GM12892 (cell line): ENCODE results near the gene ZNF554.

Experiments
- DNase-seq: peaks from one replicate; pipeline ENCODE4 v3.0.0; 2011; ENCODE audit not compliant: insufficient read length
- FAIRE-seq: peaks from 2 replicates; lab custom pipeline; 2011; peaks lifted over from hg19 to GRCh38; lab: Jason Lieb, UNC
- POLR2A ChIP-seq: IDR thresholded peaks from 2 replicates; pipeline ENCODE4 v1.6.1; 2011; ENCODE audit warnings: low read depth, low read length, control low read depth
- POLR2AphosphoS5 ChIP-seq: IDR thresholded peaks from 2 replicates; pipeline ENCODE4 v1.6.1; 2011; ENCODE audit warnings: low read depth, low read length, control low read depth
- TAF1 ChIP-seq: IDR thresholded peaks from 2 replicates; pipeline ENCODE4 v1.6.1; 2011; ENCODE audit warnings: low read depth, mild to moderate bottlenecking, control low read depth, low read length, borderline replicate concordance

Gene ZNF554

DNA sequence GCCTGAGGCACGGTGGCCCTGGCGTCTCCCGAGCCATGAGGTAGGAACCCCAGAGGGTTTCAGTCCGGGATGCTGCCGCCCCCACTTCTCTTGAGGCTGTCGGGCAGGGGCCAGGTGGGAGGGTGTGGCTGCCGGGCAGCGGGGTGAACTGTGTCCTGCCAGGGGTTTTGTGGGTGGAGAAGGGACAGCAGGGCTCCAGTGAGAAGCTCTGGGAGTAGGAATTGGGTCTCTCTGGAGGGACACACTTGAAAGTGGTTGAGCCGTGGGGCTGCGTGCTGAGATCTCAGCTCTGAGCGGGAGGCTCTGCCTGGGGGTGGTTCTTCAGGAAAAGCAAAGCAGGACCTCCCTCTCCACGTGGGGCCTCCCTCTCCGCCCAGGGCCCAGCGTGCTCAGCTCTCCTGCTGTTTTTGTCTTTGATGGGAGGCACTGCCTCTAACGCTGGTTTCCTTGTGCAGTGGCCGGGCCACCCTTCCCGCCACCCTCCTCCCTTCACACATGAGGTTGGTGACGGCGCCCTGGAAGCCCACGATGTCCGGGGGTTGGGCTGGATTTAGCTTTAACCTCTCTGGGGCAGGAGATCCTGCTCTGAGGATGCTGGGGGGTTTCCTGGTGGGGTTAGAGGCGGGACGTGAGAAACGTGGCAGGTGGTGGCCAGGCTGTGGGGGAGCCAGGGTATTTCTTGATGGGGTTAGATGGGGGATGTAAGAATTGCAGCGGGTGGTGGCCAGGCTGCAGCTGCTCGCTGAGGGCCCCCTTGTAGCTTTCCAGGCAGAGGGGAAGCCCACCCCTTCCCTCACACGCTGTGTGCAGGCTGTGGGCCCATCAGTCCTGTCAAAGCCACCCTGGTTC is 15.3 kb upstream of the ZNF554 start:
- TF ChIP-seq POLR2A = no peak
- TF ChIP-seq POLR2AphosphoS5 = no peak
- TF ChIP-seq TAF1 = no peak
- peak; percentile 24 for DNase-seq
- FAIRE-seq = no peak

DNA sequence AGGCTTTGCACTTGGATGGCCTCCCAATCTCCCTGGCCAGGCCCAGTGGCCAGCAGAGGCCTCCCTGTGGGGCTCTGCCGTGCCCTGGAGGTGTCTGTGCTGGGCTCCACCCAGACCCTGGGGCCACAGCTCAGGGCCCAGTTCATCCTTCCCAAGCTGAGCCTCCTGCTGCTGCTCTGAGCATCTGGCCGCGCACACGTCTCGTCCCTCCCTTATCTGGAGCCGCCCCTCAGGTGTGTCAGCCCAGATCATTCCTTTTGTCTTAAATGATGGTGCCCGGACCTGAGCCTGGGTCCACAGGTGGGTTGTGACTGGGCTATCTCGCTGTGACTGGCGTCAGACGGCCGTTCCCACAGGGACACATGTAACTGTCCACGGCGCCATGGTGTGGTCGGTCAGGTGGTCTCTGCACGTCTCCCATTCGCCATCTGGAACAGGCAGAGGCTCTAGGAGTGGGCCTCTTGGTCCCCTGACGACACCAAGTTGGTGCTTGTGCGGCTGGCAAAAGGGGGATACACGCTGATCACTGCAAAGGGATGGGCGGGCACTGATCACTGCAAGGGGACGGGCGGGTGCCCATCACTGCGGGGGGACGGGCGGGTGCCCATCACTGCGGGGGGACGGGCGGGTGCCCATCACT is 14.3 kb upstream of the ZNF554 start:
- DNase-seq = no peak
- no peak for FAIRE-seq
- TF ChIP-seq POLR2AphosphoS5 (no peak), POLR2A (no peak), TAF1 (no peak)

GRCh38 chr19:2805991-2806649 is 13.5 kb upstream of the ZNF554 start:
- FAIRE-seq = no peak
- DNase-seq = no peak
- TF ChIP-seq POLR2AphosphoS5 (no peak), TAF1 (no peak), POLR2A (no peak)

- DNase-seq (no peak), FAIRE-seq (no peak)
- TF ChIP-seq TAF1 (no peak), POLR2AphosphoS5 (no peak), POLR2A (no peak)
Observed at GRCh38 chr19:2806736-2807378, 12.8 kb upstream of the ZNF554 start.

- DNase-seq (no peak), FAIRE-seq (no peak)
Observed at GRCh38 chr19:2807379-2808128, 12.1 kb upstream of the ZNF554 start.

DNA sequence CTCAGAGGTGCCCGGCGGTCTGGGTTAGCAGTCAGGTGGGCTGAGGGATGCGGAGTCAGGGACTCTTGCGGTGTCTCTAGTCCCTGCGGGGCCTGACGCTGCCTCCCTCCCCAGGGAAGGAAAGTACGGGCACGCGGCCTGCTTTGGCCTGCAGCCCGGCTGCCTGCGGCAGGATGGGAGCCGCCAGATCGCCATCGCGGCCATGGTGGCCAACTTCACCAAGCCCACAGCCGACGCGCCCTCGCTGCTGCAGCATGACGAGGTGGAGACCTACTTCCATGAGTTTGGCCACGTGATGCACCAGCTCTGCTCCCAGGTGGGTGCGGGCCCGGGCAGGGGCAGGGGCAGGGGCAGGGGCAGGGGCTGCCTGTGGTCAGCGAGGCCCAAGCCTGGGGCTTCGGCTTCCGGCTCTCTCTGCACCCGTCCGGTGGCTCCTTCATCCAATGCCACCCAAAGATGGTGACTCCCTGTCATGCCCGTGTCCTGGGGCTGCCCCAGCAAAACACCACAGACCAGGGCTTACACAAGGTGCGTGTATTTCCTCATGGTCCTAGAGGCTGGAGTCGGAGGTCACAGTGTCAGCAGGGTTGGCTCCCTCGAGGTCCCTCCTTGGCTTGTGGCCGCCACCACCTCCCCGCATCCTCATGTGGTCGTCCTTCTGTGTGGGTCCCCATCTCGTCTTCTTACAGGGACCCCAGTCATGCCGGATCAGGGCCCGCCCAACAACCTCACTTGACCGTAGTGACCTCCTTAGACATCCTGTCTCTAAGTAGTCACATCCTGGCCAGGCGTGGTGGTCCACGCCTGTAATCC is 11.3 kb upstream of the ZNF554 start:
- TF ChIP-seq POLR2AphosphoS5 (no peak), TAF1 (no peak), POLR2A (no peak)
- no peak for FAIRE-seq
- DNase-seq = no peak

More at GRCh38 chr19:2807379-2808128, 12.1 kb upstream of the ZNF554 start:
- TF ChIP-seq POLR2AphosphoS5 (no peak), TAF1 (no peak), POLR2A (no peak)

GRCh38 chr19:2809387-2810140 is 10.1 kb upstream of the ZNF554 start:
- TF ChIP-seq TAF1 (no peak), POLR2AphosphoS5 (no peak), POLR2A (no peak; the same call in 1 of the 2 replicates)
- DNase-seq = no peak
- FAIRE-seq = no peak

GRCh38 chr19:2810141-2811091 is 9.3 kb upstream of the ZNF554 start:
- no peak for DNase-seq
- TF ChIP-seq POLR2A = no peak
- no peak for TF ChIP-seq POLR2AphosphoS5
- no peak for TF ChIP-seq TAF1
- no peak for FAIRE-seq

GRCh38 chr19:2811221-2811722 is 8.4 kb upstream of the ZNF554 start:
- TF ChIP-seq POLR2AphosphoS5 = no peak
- no peak for TF ChIP-seq TAF1
- TF ChIP-seq POLR2A = no peak
- DNase-seq (peak; percentile 23), FAIRE-seq (no peak)
